ENCODE data around the gene RAG2.

DNA sequence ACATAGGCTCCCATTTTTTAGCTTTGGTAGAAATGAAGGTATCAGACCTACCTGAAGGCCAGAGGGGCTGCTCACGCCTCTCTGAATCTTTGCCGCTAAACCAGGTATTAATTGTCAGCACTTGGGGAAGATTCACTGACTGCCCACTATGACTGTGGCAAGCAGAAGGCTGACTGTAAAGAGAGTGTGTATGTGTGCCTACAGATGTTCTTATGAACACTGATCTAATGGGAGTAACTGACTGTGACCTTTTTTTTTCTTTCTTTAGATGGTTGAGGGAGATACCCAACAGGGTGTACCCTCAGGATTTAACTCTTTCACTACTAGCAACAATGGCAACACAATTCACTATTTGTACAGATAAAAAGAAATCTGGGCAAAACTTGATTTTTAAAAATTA is at the start of gene RAG2:
- TF ChIP-seq POLR2A (IDR thresholded peaks at IDR 0.05) (no peak), EP300 (IDR thresholded peaks at IDR 0.05) (no peak)
- TF ChIP-seq, protein P1, sequence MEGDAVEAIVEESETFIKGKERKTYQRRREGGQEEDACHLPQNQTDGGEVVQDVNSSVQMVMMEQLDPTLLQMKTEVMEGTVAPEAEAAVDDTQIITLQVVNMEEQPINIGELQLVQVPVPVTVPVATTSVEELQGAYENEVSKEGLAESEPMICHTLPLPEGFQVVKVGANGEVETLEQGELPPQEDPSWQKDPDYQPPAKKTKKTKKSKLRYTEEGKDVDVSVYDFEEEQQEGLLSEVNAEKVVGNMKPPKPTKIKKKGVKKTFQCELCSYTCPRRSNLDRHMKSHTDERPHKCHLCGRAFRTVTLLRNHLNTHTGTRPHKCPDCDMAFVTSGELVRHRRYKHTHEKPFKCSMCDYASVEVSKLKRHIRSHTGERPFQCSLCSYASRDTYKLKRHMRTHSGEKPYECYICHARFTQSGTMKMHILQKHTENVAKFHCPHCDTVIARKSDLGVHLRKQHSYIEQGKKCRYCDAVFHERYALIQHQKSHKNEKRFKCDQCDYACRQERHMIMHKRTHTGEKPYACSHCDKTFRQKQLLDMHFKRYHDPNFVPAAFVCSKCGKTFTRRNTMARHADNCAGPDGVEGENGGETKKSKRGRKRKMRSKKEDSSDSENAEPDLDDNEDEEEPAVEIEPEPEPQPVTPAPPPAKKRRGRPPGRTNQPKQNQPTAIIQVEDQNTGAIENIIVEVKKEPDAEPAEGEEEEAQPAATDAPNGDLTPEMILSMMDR (IDR thresholded peaks at IDR 0.05): no peak
